T-helper 9 cell (primary cell): Measurements from ENCODE around the gene CST3.
"Not testable (repeated sequence)": the region's sequence is repeated elsewhere in the genome, so short reads cannot be mapped to it uniquely, and the experiment has no call there.

ENCODE experiments used
- DNase-seq: peaks from one replicate; pipeline ENCODE4 v3.0.0-alpha.2; 2020
- total RNA-seq, 2 donors: gene quantifications; one replicate each; lab custom pipeline; 2026; lab: John Stamatoyannopoulos, UW

CST3 gene
- total RNA-seq = 0.21 to 1.9 reads per million in 2 donors

DNA sequence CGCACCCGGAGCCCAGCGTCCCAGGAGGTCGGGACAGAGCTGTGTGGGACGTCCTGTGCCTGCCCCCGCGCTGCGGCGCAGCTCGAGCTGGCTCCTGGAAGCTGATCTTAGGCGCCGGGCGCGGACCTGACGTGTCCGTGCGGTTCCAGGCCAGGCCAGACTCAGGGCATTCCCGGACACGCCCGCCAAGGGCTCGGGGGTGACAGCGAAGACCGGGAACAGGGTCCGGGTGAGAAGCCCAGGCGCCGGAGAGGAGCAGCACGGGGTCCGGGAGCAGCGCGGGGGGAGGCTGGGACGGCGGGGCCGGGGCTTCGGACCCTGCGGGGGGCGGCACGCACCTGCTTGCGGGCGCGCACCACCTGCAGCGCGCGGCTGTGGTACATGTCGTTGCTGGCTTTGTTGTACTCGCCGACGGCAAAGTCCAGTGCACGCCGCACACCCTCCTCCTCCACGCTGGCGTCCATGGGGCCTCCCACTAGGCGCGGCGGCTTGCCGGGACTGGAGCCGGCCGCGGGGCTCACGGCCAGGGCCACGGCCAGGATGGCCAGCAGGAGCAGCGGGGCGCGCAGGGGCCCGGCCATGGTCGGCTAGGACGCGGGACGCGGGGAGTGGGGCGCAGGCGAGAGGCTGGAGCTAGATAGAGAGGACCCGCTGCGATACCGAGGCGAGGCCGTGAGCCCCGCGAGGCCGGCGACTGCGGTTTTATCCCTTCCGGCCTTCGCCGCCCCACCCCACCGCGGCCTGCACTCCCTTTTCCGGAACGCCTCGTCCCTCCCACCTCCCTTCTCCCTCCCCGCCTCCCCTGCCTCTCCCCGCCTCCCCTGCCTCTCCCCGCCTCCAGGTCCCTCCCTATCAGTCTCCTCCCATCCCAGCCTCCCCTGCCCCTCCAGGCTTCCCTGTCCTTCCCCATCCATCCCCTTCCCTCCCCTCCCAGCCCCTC lies at the start of gene CST3:
CST3 (minus strand) TSS at position 674 of the 940 bp plus-strand sequence; CDS start at position 581, 93 bp downstream.
- DNase-seq = no peak

- DNase-seq = no peak
Observed at GRCh38 chr20:23686046-23686750, 48.4 kb upstream of the CST3 start.

DNA sequence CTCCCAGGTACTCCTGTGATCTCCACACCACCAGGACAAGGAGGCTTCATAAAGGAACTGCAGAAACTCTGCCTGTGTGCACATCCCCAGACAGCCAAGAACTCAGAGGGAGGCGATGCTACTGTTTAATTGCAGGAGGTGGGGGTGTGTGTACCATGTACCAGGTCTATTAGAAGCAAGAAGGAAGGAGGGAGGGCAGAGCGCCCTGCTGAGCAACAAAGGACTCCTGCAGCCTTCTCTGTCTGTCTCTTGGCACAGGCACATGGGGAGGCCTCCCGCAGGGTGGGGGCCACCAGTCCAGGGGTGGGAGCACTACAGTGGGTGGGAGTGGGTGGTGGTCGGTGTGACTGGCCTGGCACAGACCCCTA lies 47.8 kb upstream of the CST3 start:
- DNase-seq = not testable (repeated sequence)

GRCh38 chr20:23684261-23684660 lies 46.5 kb upstream of the CST3 start:
- DNase-seq = no peak

GRCh38 chr20:23683807-23684206 lies 46.1 kb upstream of the CST3 start:
- DNase-seq = no peak

- no peak for DNase-seq
Observed at GRCh38 chr20:23683281-23683680, 45.5 kb upstream of the CST3 start.

- no peak for DNase-seq
Observed at GRCh38 chr20:23680146-23680545, 42.4 kb upstream of the CST3 start.

- no peak for DNase-seq
Observed at GRCh38 chr20:23679133-23680092, 41.7 kb upstream of the CST3 start.

- no peak for DNase-seq
Observed at GRCh38 chr20:23673209-23673608, 35.5 kb upstream of the CST3 start.

DNA sequence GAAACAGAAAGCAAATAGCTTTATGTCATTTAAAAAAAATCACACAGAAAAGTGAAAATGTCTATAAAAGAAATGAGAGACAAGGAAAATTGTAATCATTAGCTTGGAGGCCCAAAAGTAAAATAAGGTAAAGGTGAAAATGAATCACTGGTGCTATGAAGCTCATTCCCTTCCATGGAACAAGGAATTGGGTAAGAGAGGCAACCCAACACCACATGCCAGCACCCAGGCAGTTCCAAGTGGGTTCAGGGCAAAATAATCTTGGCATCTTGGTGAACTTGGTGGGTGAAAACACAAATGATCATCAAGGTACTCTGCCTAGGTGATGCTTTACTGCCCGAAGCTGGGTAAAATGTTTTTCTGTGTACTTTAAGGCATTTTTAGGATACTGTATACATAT lies 34.4 kb upstream of the CST3 start:
- no peak for DNase-seq

- no peak for DNase-seq
Observed at GRCh38 chr20:23671479-23671878, 33.7 kb upstream of the CST3 start.

DNA sequence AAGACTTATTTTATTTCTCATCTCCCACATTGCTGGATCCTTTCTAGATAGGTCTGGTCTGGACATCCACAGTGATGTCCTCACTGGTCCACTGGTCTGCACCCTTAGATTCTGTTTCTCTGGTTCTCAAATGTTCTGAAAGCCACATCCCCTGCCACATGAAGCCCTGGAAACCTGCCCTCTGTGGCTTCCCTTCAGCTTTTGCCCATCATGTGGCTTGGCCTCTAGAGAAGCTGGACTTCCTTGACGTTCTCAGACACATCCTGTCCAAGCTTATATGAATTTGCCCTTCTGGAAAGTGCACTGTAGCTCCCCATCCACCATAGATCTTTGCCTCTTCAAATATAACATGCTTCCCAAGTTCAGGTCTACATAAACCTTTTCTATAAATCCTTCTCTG lies 32.6 kb upstream of the CST3 start:
- no peak for DNase-seq

DNA sequence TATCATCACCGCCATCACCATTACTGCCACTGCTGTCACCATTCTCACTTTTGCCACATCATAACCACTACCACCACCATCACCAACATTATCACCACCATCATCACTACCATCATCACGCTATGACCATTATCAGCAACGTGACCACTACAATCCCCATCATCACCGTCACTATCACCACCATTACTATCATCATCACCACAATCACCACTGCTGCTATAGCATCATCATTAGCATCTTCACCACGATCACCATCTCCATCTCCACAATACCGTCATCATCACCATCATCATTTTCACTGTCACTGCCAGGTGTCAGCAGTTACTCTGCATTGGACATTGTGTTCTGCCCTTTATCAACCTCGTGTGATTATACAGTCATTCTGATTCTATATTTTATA lies 32.1 kb upstream of the CST3 start:
- no peak for DNase-seq

DNA sequence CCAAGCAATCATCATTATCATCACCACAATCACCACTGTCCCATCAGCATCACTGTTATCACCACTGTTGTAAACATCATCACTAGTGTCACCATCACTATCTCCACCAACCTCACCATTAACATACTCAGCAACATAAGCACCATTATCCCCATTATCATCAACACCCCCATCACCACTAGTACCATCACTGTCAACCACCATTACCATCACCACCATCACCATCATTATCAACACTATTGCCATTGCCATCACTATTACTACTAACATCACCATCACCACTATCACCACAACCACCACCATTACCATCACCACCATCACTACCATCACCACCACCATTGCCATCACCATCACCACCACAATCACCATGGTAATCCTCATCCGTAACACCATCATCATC lies 31.6 kb upstream of the CST3 start:
- DNase-seq = no peak

DNA sequence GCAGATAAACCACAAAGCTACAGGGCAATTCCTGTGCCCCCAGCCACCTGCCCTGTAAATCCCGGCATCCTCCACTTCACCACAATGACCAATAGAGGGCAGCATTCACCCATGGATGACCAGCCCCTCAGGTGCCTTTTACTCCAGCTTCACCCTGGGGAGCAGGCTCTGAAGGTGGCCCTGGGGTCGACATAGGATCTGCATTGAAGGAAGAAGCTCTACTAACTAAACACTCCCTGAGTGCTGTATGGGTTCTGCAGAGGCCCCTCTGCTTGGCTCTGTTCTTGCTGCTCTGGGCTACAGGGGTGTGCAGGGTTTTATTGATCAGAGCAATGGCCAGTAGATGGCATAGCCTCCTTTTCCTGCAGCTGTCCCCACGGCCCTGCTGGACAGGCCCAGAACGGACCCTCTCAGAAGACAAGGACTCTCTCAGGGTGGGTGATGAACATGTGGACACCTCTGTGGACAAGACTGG lies 30.8 kb upstream of the CST3 start:
- no peak for DNase-seq

- DNase-seq = no peak
Observed at GRCh38 chr20:23667666-23668065, 29.9 kb upstream of the CST3 start.

GRCh38 chr20:23666698-23667097 lies 28.9 kb upstream of the CST3 start:
- DNase-seq = no peak

- DNase-seq = no peak
Observed at GRCh38 chr20:23666189-23666588, 28.4 kb upstream of the CST3 start.

GRCh38 chr20:23664954-23665353 lies 27.2 kb upstream of the CST3 start:
- DNase-seq = no peak

GRCh38 chr20:23664046-23664445 lies 26.3 kb upstream of the CST3 start:
- not testable (repeated sequence) for DNase-seq

DNA sequence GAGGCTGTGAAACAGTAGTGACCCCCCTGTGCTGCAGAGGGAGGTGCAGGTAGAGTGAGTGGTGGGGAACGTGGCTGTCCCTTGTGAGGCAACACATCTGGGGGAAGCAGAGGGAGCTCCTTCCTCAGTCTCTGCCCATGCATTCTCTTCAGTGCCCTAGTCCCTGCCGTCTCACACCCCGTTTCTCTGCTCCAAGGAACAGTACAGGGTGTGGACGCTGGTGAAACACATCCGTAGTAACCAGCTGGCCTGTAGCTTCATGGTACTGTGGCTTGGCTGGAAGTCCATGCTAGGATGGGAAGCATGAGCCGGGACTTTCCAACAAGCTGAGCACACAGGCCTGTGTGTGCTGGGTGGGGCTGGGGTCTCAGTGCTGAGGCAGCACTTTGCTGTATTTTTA lies 25.4 kb upstream of the CST3 start:
- DNase-seq = no peak

- no peak for DNase-seq
Observed at GRCh38 chr20:23662276-23662870, 24.6 kb upstream of the CST3 start.
